Naive B cell (primary cell): ENCODE results near the gene WWTR1. TPM values are rescaled to one million over a fixed set of nuclear protein-coding genes. Genes with fewer than 3 reads are reported as not detected.

Source experiments
- ATAC-seq, 2 donors: fragments of 150-1000 bp; cut with Tn5 transposase; 2 replicates each; pipeline ENCODE4 v1.10.0; 2021; ENCODE audit warnings: low read depth in 2 of 2, mild to moderate bottlenecking in 2 of 2, moderate library complexity in 2 of 2
- DNase-seq: peaks from one replicate; pipeline ENCODE4 v3.0.0; 2022
- H3K27ac Mint-ChIP-seq, 6 donors: one replicate each; pipeline ENCODE4 v1.8.0; 2020 to 2022; ENCODE audit warnings: mild to moderate bottlenecking in 6 of 6, mixed read lengths in 6 of 6, moderate library complexity in 5 of 6, inconsistent platforms in 2 of 6
- H3K27me3 Mint-ChIP-seq, 3 donors: one replicate each; pipeline ENCODE4 v1.8.0; 2021 to 2022; ENCODE audit warnings: mixed read lengths in 3 of 3, mild to moderate bottlenecking in 1 of 3
- H3K36me3 Mint-ChIP-seq, 2 donors: one replicate each; pipeline ENCODE4 v1.8.0; 2020 to 2022; ENCODE audit warnings: mixed read lengths in 2 of 2, inconsistent platforms in 1 of 2, mild to moderate bottlenecking in 1 of 2
- H3K4me1 Mint-ChIP-seq, 3 donors: one replicate each; pipeline ENCODE4 v1.8.0; 2020 to 2022; ENCODE audit warnings: mixed read lengths in 3 of 3, inconsistent platforms in 1 of 3, mild to moderate bottlenecking in 1 of 3, moderate library complexity in 1 of 3
- H3K4me3 Mint-ChIP-seq, 8 donors: one replicate each; pipeline ENCODE4 v1.8.0; 2020 to 2022; ENCODE audit warnings: mild to moderate bottlenecking in 8 of 8, mixed read lengths in 8 of 8, moderate library complexity in 8 of 8, inconsistent platforms in 2 of 8
- H3K9me3 Mint-ChIP-seq, 7 donors: one replicate each; pipeline ENCODE4 v1.8.0; 2020 to 2022; ENCODE audit warnings: mixed read lengths in 7 of 7, mild to moderate bottlenecking in 5 of 7, inconsistent platforms in 2 of 7, moderate library complexity in 1 of 7
- polyA plus RNA-seq, 6 donors: library from polyadenylated mRNA; unstranded; fragments of 300-500 nt; fragmentation: Illumina TruSeq; gene quantifications; one replicate each; pipeline ENCODE4 v1.2.3, GENCODE V29; 2021; ENCODE audit warnings: low read depth in 6 of 6

The WWTR1 gene
- polyA plus RNA-seq, 6 donors from 2014 or later, result 0.61 TPM; not detected in 5

GRCh38 chr3:149628957-149629670 is 28.7 kb downstream of the WWTR1 start:
- DNase-seq, result no peak
- no peak for ATAC-seq
- H3K4me3 Mint-ChIP-seq, result no peak overlapping the region
- peaks cover 0 to 4% of the 10 kb centered on the region in 2 donors for H3K36me3 Mint-ChIP-seq
- H3K4me1 Mint-ChIP-seq, result no peaks in the 10 kb centered on the region
- peaks cover 23 to 31% (median 27%) of the 10 kb centered on the region in 3 donors for H3K27me3 Mint-ChIP-seq
- H3K9me3 Mint-ChIP-seq, result peaks cover 0 to 6% (median 0%) of the 10 kb centered on the region in 7 donors
- no peak overlapping the region for H3K27ac Mint-ChIP-seq

GRCh38 chr3:149626671-149627070 is 31.2 kb downstream of the WWTR1 start:
- ATAC-seq, result no peak
- Mint-ChIP-seq H3K27me3 (peaks cover 12 to 27% (median 16%) of the 10 kb centered on the region in 3 donors), H3K36me3 (peaks cover 0 to 4% of the 10 kb centered on the region in 2 donors), H3K9me3 (peaks cover 0 to 6% (median 0%) of the 10 kb centered on the region in 7 donors), H3K4me1 (no peaks in the 10 kb centered on the region), H3K4me3 (no peak overlapping the region), H3K27ac (no peak overlapping the region)
- DNase-seq, result no peak

GRCh38 chr3:149625795-149626194 is 32.0 kb downstream of the WWTR1 start:
- no peak for ATAC-seq
- H3K36me3 Mint-ChIP-seq, result peaks cover 0 to 4% of the 10 kb centered on the region in 2 donors
- H3K27ac Mint-ChIP-seq, result no peak overlapping the region
- H3K4me3 Mint-ChIP-seq, result no peak overlapping the region
- DNase-seq, result no peak
- H3K4me1 Mint-ChIP-seq, result no peaks in the 10 kb centered on the region
- H3K9me3 Mint-ChIP-seq, result peaks cover 0 to 6% (median 0%) of the 10 kb centered on the region in 7 donors
- H3K27me3 Mint-ChIP-seq, result peaks cover 12 to 22% (median 16%) of the 10 kb centered on the region in 3 donors

GRCh38 chr3:149623824-149624223 is 34.0 kb downstream of the WWTR1 start:
- H3K4me1 Mint-ChIP-seq, result no peaks in the 10 kb centered on the region
- DNase-seq, result no peak

GRCh38 chr3:149621218-149622005 is 36.4 kb downstream of the WWTR1 start:
- Mint-ChIP-seq H3K36me3 (peaks cover 0 to 4% of the 10 kb centered on the region in 2 donors), H3K27me3 (peaks cover 9 to 25% (median 24%) of the 10 kb centered on the region in 3 donors), H3K27ac (no peak overlapping the region), H3K4me1 (no peaks in the 10 kb centered on the region), H3K4me3 (no peak overlapping the region), H3K9me3 (peaks cover 0 to 4% (median 0%) of the 10 kb centered on the region in 7 donors)
- ATAC-seq, result no peak
- DNase-seq, result no peak

More at GRCh38 chr3:149623824-149624223, 34.0 kb downstream of the WWTR1 start:
- Mint-ChIP-seq H3K9me3 (peaks cover 0 to 6% (median 0%) of the 10 kb centered on the region in 7 donors), H3K27me3 (peaks cover 9 to 32% (median 30%) of the 10 kb centered on the region in 3 donors), H3K27ac (no peak overlapping the region), H3K36me3 (peaks cover 0 to 4% of the 10 kb centered on the region in 2 donors), H3K4me3 (no peak overlapping the region)
- ATAC-seq, result no peak

- Mint-ChIP-seq H3K36me3 (no peaks in the 10 kb centered on the region), H3K4me3 (no peak overlapping the region), H3K27me3 (peaks cover 4 to 24% (median 18%) of the 10 kb centered on the region in 3 donors), H3K9me3 (no peaks in the 10 kb centered on the region), H3K4me1 (no peaks in the 10 kb centered on the region), H3K27ac (no peak overlapping the region)
- ATAC-seq, result no peak
- DNase-seq, result no peak
These were observed 37.4 kb downstream of the WWTR1 start for GRCh38 chr3:149620291-149621020.

GRCh38 chr3:149619136-149619535 is 38.7 kb downstream of the WWTR1 start:
- no peak for DNase-seq
- no peak overlapping the region for H3K4me3 Mint-ChIP-seq
- H3K27ac Mint-ChIP-seq, result no peak overlapping the region
- peaks cover 4 to 23% (median 17%) of the 10 kb centered on the region in 3 donors for H3K27me3 Mint-ChIP-seq
- no peaks in the 10 kb centered on the region for H3K4me1 Mint-ChIP-seq
- ATAC-seq, result no peak
- H3K9me3 Mint-ChIP-seq, result no peaks in the 10 kb centered on the region
- H3K36me3 Mint-ChIP-seq, result no peaks in the 10 kb centered on the region

- no peak overlapping the region for H3K27ac Mint-ChIP-seq
- ATAC-seq (no peak), DNase-seq (no peak)
- H3K4me3 Mint-ChIP-seq, result no peak overlapping the region
- no peaks in the 10 kb centered on the region for H3K9me3 Mint-ChIP-seq
- H3K27me3 Mint-ChIP-seq, result peaks cover 4 to 23% (median 17%) of the 10 kb centered on the region in 3 donors
- no peaks in the 10 kb centered on the region for H3K36me3 Mint-ChIP-seq
- H3K4me1 Mint-ChIP-seq, result no peaks in the 10 kb centered on the region
These were observed 39.4 kb downstream of the WWTR1 start for GRCh38 chr3:149618151-149619123.

- DNase-seq (no peak), ATAC-seq (no peak)
- H3K27ac Mint-ChIP-seq, result no peak overlapping the region
- H3K4me1 Mint-ChIP-seq, result no peaks in the 10 kb centered on the region
- no peaks in the 10 kb centered on the region for H3K9me3 Mint-ChIP-seq
- H3K27me3 Mint-ChIP-seq, result peaks cover 15 to 31% (median 20%) of the 10 kb centered on the region in 3 donors
- no peaks in the 10 kb centered on the region for H3K36me3 Mint-ChIP-seq
- no peak overlapping the region for H3K4me3 Mint-ChIP-seq
These were observed 42.0 kb downstream of the WWTR1 start for GRCh38 chr3:149615731-149616221.

- DNase-seq, result no peak
- Mint-ChIP-seq H3K4me3 (no peak overlapping the region), H3K27ac (no peak overlapping the region), H3K36me3 (no peaks in the 10 kb centered on the region), H3K4me1 (no peaks in the 10 kb centered on the region), H3K9me3 (no peaks in the 10 kb centered on the region), H3K27me3 (peaks cover 10 to 25% (median 11%) of the 10 kb centered on the region in 3 donors)
- ATAC-seq, result no peak
These were observed 43.8 kb downstream of the WWTR1 start for GRCh38 chr3:149613988-149614387.

GRCh38 chr3:149612456-149612855 is 45.4 kb downstream of the WWTR1 start:
- Mint-ChIP-seq H3K4me3 (no peak overlapping the region), H3K36me3 (no peaks in the 10 kb centered on the region), H3K27ac (no peak overlapping the region), H3K4me1 (no peaks in the 10 kb centered on the region), H3K27me3 (peaks cover 10 to 25% (median 11%) of the 10 kb centered on the region in 3 donors), H3K9me3 (no peaks in the 10 kb centered on the region)
- ATAC-seq (no peak), DNase-seq (no peak)

- ATAC-seq (no peak), DNase-seq (no peak)
- Mint-ChIP-seq H3K4me1 (no peaks in the 10 kb centered on the region), H3K9me3 (no peaks in the 10 kb centered on the region), H3K27me3 (peaks cover 10 to 20% (median 11%) of the 10 kb centered on the region in 3 donors), H3K27ac (peak overlapping the region in 1 of 6 donors; percentile 14), H3K36me3 (no peaks in the 10 kb centered on the region), H3K4me3 (no peak overlapping the region)
These were observed 46.7 kb downstream of the WWTR1 start for GRCh38 chr3:149611149-149611548.
